Tibial nerve (tissue), 4 donors: ENCODE data around the gene FRYL.

Source experiments
- CTCF ChIP-seq, 5 experiments: fragments of 200-600 bp in 3 of 5; fragments of 450-650 bp in 2 of 5; sonication (generic) in 3 of 5; IDR thresholded peaks; one replicate each; pipeline ENCODE4 v1.5.1; 2016 to 2019; ENCODE audit warnings: antibody characterized with exemption in 5 of 5, mild to moderate bottlenecking in 3 of 5, moderate library complexity in 2 of 5
- EP300 ChIP-seq, 2 donors: sonication (generic); formaldehyde crosslinking; IDR thresholded peaks; one replicate each; pipeline ENCODE4 v1.6.1; 2017; ENCODE audit warnings: antibody characterized with exemption in 2 of 2, mild to moderate bottlenecking in 1 of 2
- POLR2A ChIP-seq, 2 donors: fragments of 450-650 bp; IDR thresholded peaks; one replicate each; pipeline ENCODE4 v1.6.1; 2017; ENCODE audit warnings: antibody characterized with exemption in 2 of 2, mild to moderate bottlenecking in 2 of 2, moderate library complexity in 2 of 2

GRCh38 chr4:48602222-48602621 is 177.9 kb downstream of the FRYL start:
- TF ChIP-seq EP300 (IDR thresholded peaks at IDR 0.05): no peak
- no peak for TF ChIP-seq CTCF (IDR thresholded peaks at IDR 0.05)
- TF ChIP-seq POLR2A (IDR thresholded peaks at IDR 0.05): no peak
